T-helper 2 cell treated with Interferon-gamma antibody and Interleukin-4, amounts not matched to agents 5 μg/mL and 100 μg/mL, for 36 hours (primary cell): ENCODE measurements around the gene SDCCAG8.

ENCODE experiments used
- DNase-seq: peaks from one replicate; pipeline ENCODE4 v3.0.0; 2021; ENCODE audit warnings: low spot score
- H3K27ac Mint-ChIP-seq: one replicate; pipeline ENCODE4 v1.8.0; 2021; ENCODE audit warnings: mild to moderate bottlenecking, mixed read lengths
- H3K27me3 Mint-ChIP-seq: one replicate; pipeline ENCODE4 v1.8.0; 2021; ENCODE audit warnings: low read depth, mixed read lengths
- H3K36me3 Mint-ChIP-seq: one replicate; pipeline ENCODE4 v1.8.0; 2021; ENCODE audit warnings: low read depth, mixed read lengths
- H3K4me1 Mint-ChIP-seq: one replicate; pipeline ENCODE4 v1.8.0; 2021; ENCODE audit warnings: low read depth, mixed read lengths
- H3K4me3 Mint-ChIP-seq: one replicate; pipeline ENCODE4 v1.8.0; 2022; ENCODE audit warnings: mild to moderate bottlenecking, moderate library complexity, mixed read lengths
- H3K9me3 Mint-ChIP-seq: one replicate; pipeline ENCODE4 v1.8.0; 2021; ENCODE audit warnings: mixed read lengths

The SDCCAG8 gene

GRCh38 chr1:243244432-243244841, 11.4 kb upstream of the SDCCAG8 start:
- H3K4me3 Mint-ChIP-seq = no peak overlapping the region
- H3K27ac Mint-ChIP-seq = no peak overlapping the region
- H3K4me1 Mint-ChIP-seq = peaks cover 7% of the 10 kb centered on the region
- peaks cover 9% of the 10 kb centered on the region for H3K9me3 Mint-ChIP-seq
- DNase-seq = no peak
- no peaks in the 10 kb centered on the region for H3K27me3 Mint-ChIP-seq
- H3K36me3 Mint-ChIP-seq = peaks cover 29% of the 10 kb centered on the region

GRCh38 chr1:243246916-243247315, 8.9 kb upstream of the SDCCAG8 start:
- Mint-ChIP-seq H3K9me3 (peaks cover under 1% of the 10 kb centered on the region), H3K27me3 (no peaks in the 10 kb centered on the region), H3K27ac (no peak overlapping the region), H3K4me3 (no peak overlapping the region), H3K4me1 (peaks cover 17% of the 10 kb centered on the region), H3K36me3 (peaks cover 26% of the 10 kb centered on the region)
- DNase-seq = no peak

DNA sequence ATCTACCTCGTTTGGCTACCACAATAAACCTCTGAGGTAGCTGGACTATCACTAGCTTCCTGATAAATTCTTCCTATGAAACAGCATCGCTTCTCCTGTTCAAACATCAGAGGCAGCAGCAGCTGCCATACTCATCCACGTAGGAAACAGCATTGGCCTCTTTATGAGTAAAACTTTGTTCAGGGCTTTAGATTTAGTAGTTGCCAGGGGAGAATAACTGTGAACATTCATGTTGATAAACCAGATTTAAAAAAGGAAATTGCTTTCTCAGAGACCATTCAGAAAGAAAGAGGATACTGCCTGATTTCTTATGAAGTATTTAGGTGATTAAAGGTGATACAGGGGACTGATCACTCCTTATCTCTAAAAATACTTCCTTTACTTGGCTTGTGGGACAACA, 7.9 kb upstream of the SDCCAG8 start:
- Mint-ChIP-seq H3K4me1 (peaks cover 18% of the 10 kb centered on the region), H3K9me3 (no peaks in the 10 kb centered on the region), H3K36me3 (peaks cover 22% of the 10 kb centered on the region), H3K27ac (no peak overlapping the region), H3K27me3 (no peaks in the 10 kb centered on the region), H3K4me3 (no peak overlapping the region)
- no peak for DNase-seq

DNA sequence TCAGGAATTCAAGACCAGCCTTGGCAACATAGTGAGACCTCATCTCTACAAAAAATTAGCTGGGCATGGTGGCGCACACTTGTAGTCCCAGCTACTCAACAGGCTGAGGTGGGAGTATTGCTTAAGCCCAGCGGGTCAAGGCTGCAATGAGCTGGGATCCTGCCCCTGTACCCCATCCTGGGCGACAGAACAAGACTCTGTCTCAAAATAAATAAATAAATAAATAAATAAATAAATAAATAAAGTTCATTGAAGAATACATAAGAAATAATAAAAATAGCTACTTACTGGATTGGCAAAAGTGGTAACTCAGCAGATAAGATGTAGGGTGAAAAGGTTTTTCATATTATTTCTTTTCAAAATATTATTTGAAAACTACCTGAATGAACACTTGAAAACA, 6.6 kb upstream of the SDCCAG8 start:
- Mint-ChIP-seq H3K4me3 (no peak overlapping the region), H3K4me1 (peaks cover 29% of the 10 kb centered on the region), H3K27me3 (no peaks in the 10 kb centered on the region), H3K27ac (no peak overlapping the region), H3K9me3 (no peaks in the 10 kb centered on the region), H3K36me3 (peaks cover 13% of the 10 kb centered on the region)
- no peak for DNase-seq

DNA sequence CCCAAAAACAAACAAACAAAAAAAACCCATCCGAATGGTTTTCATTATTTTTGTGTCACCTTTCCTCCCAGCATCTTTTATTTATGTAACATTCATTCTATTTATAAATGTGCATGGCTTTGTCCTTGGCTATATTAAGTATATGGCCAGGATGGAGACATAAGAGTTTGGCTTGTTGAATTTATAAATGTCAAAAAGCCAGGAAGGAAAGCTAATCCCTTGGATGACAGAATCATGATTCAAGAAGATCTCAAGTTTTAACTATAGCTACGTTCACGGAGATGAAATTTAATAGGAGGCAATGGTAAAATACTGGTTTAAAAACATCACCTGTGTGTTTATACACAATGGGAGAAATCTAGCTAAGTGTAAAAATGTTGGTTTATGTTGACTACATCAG, 5.7 kb upstream of the SDCCAG8 start:
- DNase-seq = no peak
- peaks cover 9% of the 10 kb centered on the region for H3K36me3 Mint-ChIP-seq
- H3K4me1 Mint-ChIP-seq = peaks cover 31% of the 10 kb centered on the region
- no peak overlapping the region for H3K4me3 Mint-ChIP-seq
- H3K27me3 Mint-ChIP-seq = no peaks in the 10 kb centered on the region
- H3K9me3 Mint-ChIP-seq = no peaks in the 10 kb centered on the region
- no peak overlapping the region for H3K27ac Mint-ChIP-seq

- H3K9me3 Mint-ChIP-seq = no peaks in the 10 kb centered on the region
- H3K27ac Mint-ChIP-seq = no peak overlapping the region
- H3K4me1 Mint-ChIP-seq = peaks cover 31% of the 10 kb centered on the region
- no peaks in the 10 kb centered on the region for H3K27me3 Mint-ChIP-seq
- DNase-seq = no peak
- H3K4me3 Mint-ChIP-seq = no peak overlapping the region
- H3K36me3 Mint-ChIP-seq = peaks cover 4% of the 10 kb centered on the region
Observed at GRCh38 chr1:243251539-243251938, 4.3 kb upstream of the SDCCAG8 start.

GRCh38 chr1:243253211-243253925, 2.5 kb upstream of the SDCCAG8 start:
- H3K27me3 Mint-ChIP-seq = no peaks in the 10 kb centered on the region
- peak overlapping the region; percentile 97 for H3K4me3 Mint-ChIP-seq
- peak overlapping the region; percentile 84 for H3K27ac Mint-ChIP-seq
- peaks cover 5% of the 10 kb centered on the region for H3K36me3 Mint-ChIP-seq
- H3K4me1 Mint-ChIP-seq = peaks cover 33% of the 10 kb centered on the region
- DNase-seq = no peak
- H3K9me3 Mint-ChIP-seq = no peaks in the 10 kb centered on the region

DNA sequence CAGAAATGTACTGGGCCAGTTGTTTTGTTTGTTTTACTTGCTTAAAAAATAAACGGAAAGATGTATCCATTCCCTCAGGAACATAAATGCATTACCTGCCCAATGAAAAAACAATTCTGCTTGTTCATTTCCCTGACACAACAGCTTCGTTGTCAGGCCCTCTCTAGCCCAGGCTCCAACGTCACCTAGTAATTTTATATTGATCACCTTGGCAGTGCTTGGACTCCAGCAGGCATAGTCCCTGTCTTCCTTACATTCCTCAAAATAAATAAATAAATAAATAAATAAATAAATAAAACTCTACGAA, 2.0 kb upstream of the SDCCAG8 start:
- DNase-seq = no peak
- peaks cover 5% of the 10 kb centered on the region for H3K36me3 Mint-ChIP-seq
- no peaks in the 10 kb centered on the region for H3K9me3 Mint-ChIP-seq
- H3K4me1 Mint-ChIP-seq = peaks cover 31% of the 10 kb centered on the region
- peak overlapping the region; percentile 97 for H3K4me3 Mint-ChIP-seq
- peak overlapping the region; percentile 84 for H3K27ac Mint-ChIP-seq
- H3K27me3 Mint-ChIP-seq = no peaks in the 10 kb centered on the region

GRCh38 chr1:243254233-243254926, 1.5 kb upstream of the SDCCAG8 start:
- no peaks in the 10 kb centered on the region for H3K9me3 Mint-ChIP-seq
- DNase-seq = peak; percentile 72
- H3K4me1 Mint-ChIP-seq = peaks cover 31% of the 10 kb centered on the region
- peak overlapping the region; percentile 95 for H3K27ac Mint-ChIP-seq
- H3K4me3 Mint-ChIP-seq = peak overlapping the region; percentile 97
- peaks cover 5% of the 10 kb centered on the region for H3K36me3 Mint-ChIP-seq
- H3K27me3 Mint-ChIP-seq = no peaks in the 10 kb centered on the region

DNA sequence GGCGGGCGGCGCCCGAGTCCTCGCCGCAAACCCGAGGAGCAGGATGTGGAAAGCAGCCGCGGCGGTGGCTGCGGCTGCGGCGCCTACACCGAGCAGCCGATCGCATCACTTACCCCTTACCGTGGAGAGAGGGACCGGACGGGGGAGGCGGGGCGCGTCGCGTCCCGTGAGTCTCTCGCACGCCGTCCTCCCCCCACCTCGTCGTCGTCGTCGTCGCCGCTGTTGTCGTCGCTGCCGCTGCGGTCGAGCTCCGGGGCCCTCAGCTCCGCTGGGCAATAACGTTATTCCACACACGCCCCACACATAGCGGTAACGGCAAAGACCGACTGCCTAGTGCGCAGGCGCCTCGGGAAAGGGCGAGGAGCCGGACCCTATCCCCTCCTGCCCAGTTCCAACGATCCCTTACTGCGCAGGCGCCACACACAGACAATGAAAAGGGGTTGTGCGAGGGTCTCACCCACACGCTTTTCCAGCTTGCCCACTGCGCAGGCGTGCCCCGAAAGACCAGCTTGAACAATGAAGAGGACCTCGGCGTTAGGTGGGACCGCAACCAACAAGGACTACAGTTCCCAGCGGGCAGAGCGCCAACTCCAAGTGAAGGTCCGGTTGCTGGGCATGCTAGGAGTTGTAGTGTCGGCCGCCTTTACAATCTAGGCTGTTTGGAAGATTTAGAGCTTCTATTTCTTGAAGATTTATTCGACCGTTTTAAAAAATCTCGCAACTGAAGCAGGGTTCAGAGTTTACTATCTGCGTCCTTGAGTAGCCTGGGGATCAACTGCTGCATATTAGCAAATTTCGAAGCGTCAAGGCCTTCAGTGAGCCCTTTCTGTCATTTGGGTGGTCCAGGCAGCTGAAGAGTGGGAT, 682 bp upstream of the SDCCAG8 start, which contains the start of gene CEP170:
Gene CEP170, minus strand, starts transcription at position 355 of the 864 bp plus-strand sequence. CDS start 30,001 bp downstream, outside the sequence.
- H3K36me3 Mint-ChIP-seq = peaks cover 8% of the 10 kb centered on the region
- DNase-seq = peak; percentile 91
- H3K27ac Mint-ChIP-seq = peak within 1 kb of the TSS; percentile 100
- H3K9me3 Mint-ChIP-seq = no peaks in the 10 kb centered on the region
- no peaks in the 10 kb centered on the region for H3K27me3 Mint-ChIP-seq
- peaks cover 32% of the 10 kb centered on the region for H3K4me1 Mint-ChIP-seq
- peak within 1 kb of the TSS; percentile 99 for H3K4me3 Mint-ChIP-seq

DNA sequence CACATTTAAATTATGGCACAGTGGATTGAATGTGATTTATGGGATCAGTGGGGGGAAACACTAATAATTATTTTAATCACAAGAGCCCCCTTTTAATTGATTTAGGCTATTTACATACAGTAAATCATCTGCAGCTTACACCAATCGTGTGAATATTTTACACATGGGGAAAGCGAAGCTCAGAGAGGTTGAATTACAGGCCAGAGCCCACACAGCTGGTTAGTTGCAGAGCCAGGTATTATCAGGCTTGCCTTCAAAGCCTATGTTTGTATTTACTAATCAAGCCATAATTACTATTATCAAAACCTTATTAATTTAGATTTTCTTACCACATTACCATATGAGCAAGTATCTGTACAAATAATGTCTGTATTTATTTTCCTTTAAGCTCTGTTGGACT, 749 bp downstream of the SDCCAG8 start:
- Mint-ChIP-seq H3K36me3 (peaks cover 10% of the 10 kb centered on the region), H3K27me3 (no peaks in the 10 kb centered on the region), H3K9me3 (no peaks in the 10 kb centered on the region), H3K27ac (peak overlapping the region; percentile 100), H3K4me3 (peak overlapping the region; percentile 99), H3K4me1 (peaks cover 32% of the 10 kb centered on the region)
- DNase-seq = no peak

- Mint-ChIP-seq H3K27me3 (no peaks in the 10 kb centered on the region), H3K4me1 (peaks cover 27% of the 10 kb centered on the region), H3K36me3 (peaks cover 8% of the 10 kb centered on the region), H3K27ac (no peak overlapping the region), H3K9me3 (no peaks in the 10 kb centered on the region), H3K4me3 (no peak overlapping the region)
- DNase-seq = no peak
Observed at GRCh38 chr1:243257189-243257588, 1.3 kb downstream of the SDCCAG8 start.

DNA sequence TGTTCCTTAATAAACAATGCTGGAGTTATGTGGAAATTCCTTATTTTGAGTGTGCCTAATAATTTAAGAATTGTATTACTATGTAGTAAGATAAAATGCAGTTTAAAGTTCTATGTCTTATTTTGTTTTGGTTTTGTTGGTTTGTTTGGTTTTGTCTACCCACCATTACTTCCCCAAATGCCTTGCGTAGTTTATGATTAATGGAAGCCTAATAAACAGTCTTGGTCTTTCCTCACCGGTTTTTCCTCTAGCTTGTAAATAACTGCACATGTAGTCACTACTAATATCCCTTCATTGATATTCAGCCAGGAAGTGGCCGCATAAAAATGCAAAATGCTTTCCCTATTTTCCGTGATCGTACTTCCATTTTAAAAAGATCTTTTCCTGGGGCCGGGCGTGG, 2.9 kb downstream of the SDCCAG8 start:
- no peak for DNase-seq
- H3K27ac Mint-ChIP-seq = no peak overlapping the region
- peaks cover 8% of the 10 kb centered on the region for H3K36me3 Mint-ChIP-seq
- peaks cover 19% of the 10 kb centered on the region for H3K4me1 Mint-ChIP-seq
- no peak overlapping the region for H3K4me3 Mint-ChIP-seq
- H3K9me3 Mint-ChIP-seq = no peaks in the 10 kb centered on the region
- H3K27me3 Mint-ChIP-seq = no peaks in the 10 kb centered on the region
